Breast epithelium (tissue), 4 donors: Measurements from ENCODE around the gene PCCB. TPM values are rescaled to one million over a fixed set of nuclear protein-coding genes. Genes with fewer than 3 reads are reported as not detected.

Experiments used
- DNase-seq, 2 donors: peaks; one replicate each; pipeline ENCODE4 v3.0.0-alpha.2; 2019; ENCODE audit warnings: low spot score in 2 of 2
- H3K27ac ChIP-seq, 2 donors: fragments of 200-600 bp; sonication (generic) in 1 of 2; one replicate each; pipeline ENCODE4 v1.5.1; 2016 to 2019; ENCODE audit warnings: mild to moderate bottlenecking in 1 of 2
- H3K27me3 ChIP-seq, 2 donors: fragments of 200-600 bp; sonication (generic) in 1 of 2; one replicate each; pipeline versions ENCODE4 v1.5.1 to v1.6.0; 2017 to 2019; ENCODE audit warnings: control low read depth in 1 of 2, mild to moderate bottlenecking in 1 of 2
- H3K36me3 ChIP-seq: fragments of 200-600 bp; one replicate; pipeline ENCODE4 v1.5.1; 2019
- H3K4me1 ChIP-seq, 2 donors: fragments of 200-600 bp; sonication (generic); one replicate each; pipeline ENCODE4 v1.5.1; 2016 to 2019; ENCODE audit warnings: control low read depth in 1 of 2
- H3K4me3 ChIP-seq, 3 donors: fragments of 200-600 bp; sonication (generic); 1 replicate in 2 of 3; 2 replicates in 1 of 3; pipeline ENCODE4 v1.5.1; 2016 to 2019; ENCODE audit warnings: mild to moderate bottlenecking in 3 of 3, moderate library complexity in 2 of 3
- H3K9me3 ChIP-seq, 2 donors: fragments of 200-600 bp; sonication (generic) in 1 of 2; one replicate each; pipeline ENCODE4 v1.5.1; 2016 to 2019; ENCODE audit warnings: control low read depth in 1 of 2
- POLR2A ChIP-seq: fragments of 450-650 bp; IDR thresholded peaks from one replicate; pipeline ENCODE4 v1.6.1; 2016; ENCODE audit warnings: antibody characterized with exemption, mild to moderate bottlenecking, moderate library complexity
- POLR2AphosphoS5 ChIP-seq, 3 donors: sonication (generic); formaldehyde crosslinking; IDR thresholded peaks; one replicate each; pipeline ENCODE4 v1.6.1; 2017; ENCODE audit warnings: antibody characterized with exemption in 3 of 3
- intact Hi-C: fragments of 100-400 bp; cut with DNase I; formaldehyde crosslinking; loops from one replicate; pipeline ENCODE4 v1.15.1; 2023; ENCODE audit warnings: low total_unique reads
- total RNA-seq, 3 donors: library from RNA; depleted of rRNA; stranded (reverse); fragments of >200 nt; gene quantifications; one replicate each; pipeline ENCODE4 v1.1.0, GENCODE V29; 2016
- TF ChIP-seq, protein P1 (sequence below), 3 donors: fragments of 450-650 bp; IDR thresholded peaks; one replicate each; pipeline ENCODE4 v1.5.1; 2016 to 2017; ENCODE audit warnings: antibody characterized with exemption in 3 of 3, mild to moderate bottlenecking in 3 of 3, moderate library complexity in 3 of 3

PCCB gene
- total RNA-seq, 3 donors from 2014 or later, result 24.9 to 35.0 (median 31.3) TPM

DNA sequence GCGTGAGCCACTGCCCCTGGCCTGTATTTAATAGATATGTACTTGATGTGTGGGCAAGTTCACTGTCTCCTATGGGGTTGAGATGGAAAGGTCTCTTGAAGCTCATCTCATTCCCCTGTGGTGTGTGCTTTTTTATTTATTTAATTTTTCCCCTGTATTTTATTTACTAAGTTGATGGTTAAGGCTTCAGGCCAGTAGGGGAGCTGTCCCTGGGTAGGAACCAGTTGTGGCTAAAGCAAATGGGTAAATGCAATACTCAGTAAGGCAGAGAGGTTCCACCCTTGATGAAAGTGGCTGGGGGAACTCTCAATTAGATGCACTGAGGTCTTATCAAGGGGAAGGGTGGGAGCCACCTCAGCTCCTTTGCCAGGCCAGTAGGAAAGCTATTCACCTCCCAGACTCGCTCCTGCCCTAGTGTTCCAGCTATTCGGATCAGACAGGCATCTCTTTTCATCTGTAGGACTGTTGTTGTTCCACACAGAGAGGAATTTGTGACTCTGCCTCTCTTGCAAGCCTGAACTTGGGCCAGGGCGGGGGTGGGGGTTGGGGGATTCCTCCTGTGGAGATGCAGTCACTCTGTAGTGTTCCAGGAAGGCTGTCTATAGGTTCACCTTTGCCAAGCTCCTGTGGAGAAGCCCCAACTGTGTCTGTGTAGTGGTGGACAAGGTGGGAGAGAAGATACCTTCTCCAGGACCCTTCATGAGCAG, 26.1 kb downstream of the PCCB start:
- no peak overlapping the region for H3K27ac ChIP-seq
- no peaks in the 10 kb centered on the region for H3K4me1 ChIP-seq
- no peak for DNase-seq
- no peak overlapping the region for H3K4me3 ChIP-seq
- intact Hi-C loops, result no loop called here
- no peaks in the 10 kb centered on the region for H3K36me3 ChIP-seq
- H3K27me3 ChIP-seq, result no peaks in the 10 kb centered on the region
- TF ChIP-seq POLR2A, result no peak
- TF ChIP-seq, protein P1, sequence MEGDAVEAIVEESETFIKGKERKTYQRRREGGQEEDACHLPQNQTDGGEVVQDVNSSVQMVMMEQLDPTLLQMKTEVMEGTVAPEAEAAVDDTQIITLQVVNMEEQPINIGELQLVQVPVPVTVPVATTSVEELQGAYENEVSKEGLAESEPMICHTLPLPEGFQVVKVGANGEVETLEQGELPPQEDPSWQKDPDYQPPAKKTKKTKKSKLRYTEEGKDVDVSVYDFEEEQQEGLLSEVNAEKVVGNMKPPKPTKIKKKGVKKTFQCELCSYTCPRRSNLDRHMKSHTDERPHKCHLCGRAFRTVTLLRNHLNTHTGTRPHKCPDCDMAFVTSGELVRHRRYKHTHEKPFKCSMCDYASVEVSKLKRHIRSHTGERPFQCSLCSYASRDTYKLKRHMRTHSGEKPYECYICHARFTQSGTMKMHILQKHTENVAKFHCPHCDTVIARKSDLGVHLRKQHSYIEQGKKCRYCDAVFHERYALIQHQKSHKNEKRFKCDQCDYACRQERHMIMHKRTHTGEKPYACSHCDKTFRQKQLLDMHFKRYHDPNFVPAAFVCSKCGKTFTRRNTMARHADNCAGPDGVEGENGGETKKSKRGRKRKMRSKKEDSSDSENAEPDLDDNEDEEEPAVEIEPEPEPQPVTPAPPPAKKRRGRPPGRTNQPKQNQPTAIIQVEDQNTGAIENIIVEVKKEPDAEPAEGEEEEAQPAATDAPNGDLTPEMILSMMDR (IDR thresholded peaks at IDR 0.05), result no peak
- no peak for TF ChIP-seq POLR2AphosphoS5 (IDR thresholded peaks at IDR 0.05)
- peaks cover 9 to 18% of the 10 kb centered on the region in 2 donors for H3K9me3 ChIP-seq

DNA sequence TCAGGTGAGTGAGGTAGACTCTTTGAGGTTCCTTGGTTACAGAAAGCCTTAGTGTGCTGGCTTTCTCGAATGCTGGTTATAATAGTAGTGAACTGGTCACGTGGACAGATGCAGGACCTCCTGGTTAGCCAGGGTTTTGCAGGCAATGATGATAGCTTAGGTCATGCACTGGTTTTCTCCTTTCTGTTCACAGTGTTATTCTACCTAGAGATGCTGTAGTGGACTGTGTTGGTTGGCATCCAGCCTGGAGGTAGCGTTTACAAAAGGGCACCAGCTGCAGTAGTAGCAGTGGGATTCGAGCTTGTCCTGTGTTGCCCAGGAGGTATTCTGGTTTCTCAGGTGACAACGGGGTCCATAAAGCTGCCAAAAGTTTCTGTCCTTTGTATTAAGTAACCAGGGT, 27.0 kb downstream of the PCCB start:
- H3K4me1 ChIP-seq, result no peaks in the 10 kb centered on the region
- H3K27ac ChIP-seq, result no peak overlapping the region
- no peak overlapping the region for H3K4me3 ChIP-seq
- intact Hi-C loops, result no loop called here
- no peak for DNase-seq
- peaks cover 9 to 20% of the 10 kb centered on the region in 2 donors for H3K9me3 ChIP-seq
- H3K36me3 ChIP-seq, result no peaks in the 10 kb centered on the region
- H3K27me3 ChIP-seq, result no peaks in the 10 kb centered on the region
- TF ChIP-seq POLR2AphosphoS5 (IDR thresholded peaks at IDR 0.05) (no peak), POLR2A (no peak)
- TF ChIP-seq, protein P1 (IDR thresholded peaks at IDR 0.05), result no peak

DNA sequence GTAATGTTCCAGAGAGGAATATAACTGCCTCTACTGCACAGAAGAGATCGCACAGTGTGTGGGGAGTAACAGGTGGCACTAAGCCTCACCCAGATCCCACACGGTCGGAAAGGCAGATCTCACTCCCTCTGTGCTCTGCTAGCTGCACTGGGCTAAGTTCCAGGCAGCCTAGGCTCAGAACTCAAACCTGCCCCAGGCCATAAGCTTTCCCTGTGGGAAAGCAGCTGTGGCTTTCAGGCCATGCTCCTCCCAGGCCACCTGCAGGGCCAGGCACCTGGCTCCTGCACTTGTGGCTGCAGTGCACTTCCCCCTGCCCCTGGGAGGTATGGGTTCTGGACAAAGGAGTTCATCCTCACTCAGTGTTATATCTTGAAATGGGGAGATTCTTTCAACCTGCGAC, 27.5 kb downstream of the PCCB start:
- intact Hi-C loops, result no loop called here
- H3K4me3 ChIP-seq, result no peak overlapping the region
- H3K27me3 ChIP-seq, result no peaks in the 10 kb centered on the region
- H3K27ac ChIP-seq, result no peak overlapping the region
- DNase-seq, result peak in 1 of 2 donors; percentile 20
- no peak for TF ChIP-seq POLR2A
- no peak for TF ChIP-seq POLR2AphosphoS5 (IDR thresholded peaks at IDR 0.05)
- TF ChIP-seq, protein P1 (IDR thresholded peaks at IDR 0.05), result no peak
- H3K36me3 ChIP-seq, result no peaks in the 10 kb centered on the region
- H3K9me3 ChIP-seq, result peaks cover 9 to 20% of the 10 kb centered on the region in 2 donors
- H3K4me1 ChIP-seq, result no peaks in the 10 kb centered on the region

DNA sequence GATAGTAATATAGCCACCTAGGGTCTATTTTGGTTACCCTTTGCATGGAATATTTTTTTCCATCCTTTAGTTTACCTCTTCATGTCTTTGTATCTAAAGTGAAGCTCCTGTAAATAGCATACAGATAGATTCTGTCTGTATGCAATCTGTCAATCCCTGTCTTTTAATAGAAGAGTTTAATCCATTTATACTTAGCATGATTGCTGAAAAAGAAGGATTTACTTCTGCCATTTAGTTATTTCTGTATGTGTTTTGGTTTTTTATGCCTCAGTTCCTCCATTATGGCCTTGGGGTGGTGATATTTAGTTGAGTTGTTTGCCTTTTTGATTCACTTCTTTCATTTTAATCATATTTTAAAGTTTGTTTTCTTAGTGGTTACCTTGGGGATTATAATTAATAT, 29.0 kb downstream of the PCCB start:
- no peaks in the 10 kb centered on the region for H3K36me3 ChIP-seq
- no peak overlapping the region for H3K4me3 ChIP-seq
- intact Hi-C loops, result no loop called here
- DNase-seq, result no peak
- no peaks in the 10 kb centered on the region for H3K27me3 ChIP-seq
- no peaks in the 10 kb centered on the region for H3K4me1 ChIP-seq
- H3K27ac ChIP-seq, result no peak overlapping the region
- H3K9me3 ChIP-seq, result peaks cover 9 to 20% of the 10 kb centered on the region in 2 donors
- TF ChIP-seq, protein P1 (IDR thresholded peaks at IDR 0.05), result no peak
- TF ChIP-seq POLR2A (no peak), POLR2AphosphoS5 (IDR thresholded peaks at IDR 0.05) (no peak)

DNA sequence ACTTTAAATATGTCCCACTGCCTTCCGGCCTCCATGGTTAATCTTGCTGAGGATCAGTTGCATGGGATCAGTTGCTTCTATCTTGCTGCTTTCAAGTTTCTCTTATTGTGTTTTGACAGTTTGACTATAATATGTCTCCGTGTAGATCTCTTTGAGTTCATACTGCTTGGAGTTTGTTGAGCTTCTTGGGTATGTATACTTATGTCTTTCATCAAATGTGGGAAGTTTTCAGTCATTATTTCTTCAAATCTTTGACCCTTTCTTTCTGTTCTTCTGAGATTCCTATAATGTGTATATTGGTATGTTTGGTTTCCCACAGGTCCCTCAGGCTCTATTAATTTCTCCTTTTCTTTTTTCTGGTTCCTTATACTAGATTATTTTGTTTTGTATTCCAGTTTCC, 30.8 kb downstream of the PCCB start:
- no peak for TF ChIP-seq POLR2A
- TF ChIP-seq, protein P1 (IDR thresholded peaks at IDR 0.05), result no peak
- no peak for TF ChIP-seq POLR2AphosphoS5 (IDR thresholded peaks at IDR 0.05)
- Histone ChIP-seq H3K27me3 (no peaks in the 10 kb centered on the region), H3K4me3 (no peak overlapping the region), H3K9me3 (peaks cover 9 to 20% of the 10 kb centered on the region in 2 donors), H3K4me1 (no peaks in the 10 kb centered on the region), H3K27ac (no peak overlapping the region), H3K36me3 (no peaks in the 10 kb centered on the region)
- intact Hi-C loops, result no loop called here
- DNase-seq, result no peak
